ENCODE results near the gene DPM2. TPM values are rescaled to one million over a fixed set of nuclear protein-coding genes. Genes with fewer than 3 reads are reported as not detected.

Gene DPM2
- total RNA-seq, 2 donors from 2014 or later: 18.8 to 26.0 TPM

DNA sequence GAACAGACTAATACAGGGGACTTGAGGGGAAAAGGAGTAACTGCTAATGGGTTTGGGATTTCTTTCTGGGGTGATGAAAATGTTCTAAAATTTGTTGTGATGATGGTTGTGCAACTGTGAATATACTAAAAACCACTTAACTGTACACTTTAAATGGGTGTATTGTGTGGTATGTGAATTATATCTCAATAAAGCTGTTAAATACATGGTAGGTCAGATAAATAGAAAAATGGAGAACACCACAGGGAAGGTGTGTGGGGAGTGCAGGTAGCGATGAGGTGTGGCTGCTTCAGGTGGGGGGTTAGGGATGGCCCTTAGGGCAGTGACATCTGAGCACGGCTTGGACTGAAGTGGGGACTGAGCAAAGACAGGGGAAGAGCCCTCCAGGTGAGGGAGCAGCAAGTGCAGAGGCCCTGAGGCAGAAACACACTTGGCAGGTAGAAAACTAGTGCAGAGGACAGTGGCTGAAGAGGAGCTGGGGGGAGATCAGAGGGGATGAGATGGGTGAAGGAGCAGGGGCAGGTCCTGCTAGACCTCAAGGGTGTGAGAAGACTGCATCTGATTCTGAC, 22.3 kb upstream of the DPM2 start:
- Histone ChIP-seq H3K36me3 (no peaks in the 10 kb centered on the region), H3K4me3 (no peak overlapping the region), H3K27me3 (replicated peaks; ENCODE audit: insufficient read depth) (no peaks in the 10 kb centered on the region), H3K27ac (no peak overlapping the region), H3K9me3 (no peaks in the 10 kb centered on the region), H3K4me1 (ENCODE audit: control insufficient read depth in 1 of 2, low read depth in 2 of 2) (peaks cover 20 to 53% of the 10 kb centered on the region in 2 donors)
- no peak for DNase-seq (ENCODE audit: low spot score)
- TF ChIP-seq, protein P1, sequence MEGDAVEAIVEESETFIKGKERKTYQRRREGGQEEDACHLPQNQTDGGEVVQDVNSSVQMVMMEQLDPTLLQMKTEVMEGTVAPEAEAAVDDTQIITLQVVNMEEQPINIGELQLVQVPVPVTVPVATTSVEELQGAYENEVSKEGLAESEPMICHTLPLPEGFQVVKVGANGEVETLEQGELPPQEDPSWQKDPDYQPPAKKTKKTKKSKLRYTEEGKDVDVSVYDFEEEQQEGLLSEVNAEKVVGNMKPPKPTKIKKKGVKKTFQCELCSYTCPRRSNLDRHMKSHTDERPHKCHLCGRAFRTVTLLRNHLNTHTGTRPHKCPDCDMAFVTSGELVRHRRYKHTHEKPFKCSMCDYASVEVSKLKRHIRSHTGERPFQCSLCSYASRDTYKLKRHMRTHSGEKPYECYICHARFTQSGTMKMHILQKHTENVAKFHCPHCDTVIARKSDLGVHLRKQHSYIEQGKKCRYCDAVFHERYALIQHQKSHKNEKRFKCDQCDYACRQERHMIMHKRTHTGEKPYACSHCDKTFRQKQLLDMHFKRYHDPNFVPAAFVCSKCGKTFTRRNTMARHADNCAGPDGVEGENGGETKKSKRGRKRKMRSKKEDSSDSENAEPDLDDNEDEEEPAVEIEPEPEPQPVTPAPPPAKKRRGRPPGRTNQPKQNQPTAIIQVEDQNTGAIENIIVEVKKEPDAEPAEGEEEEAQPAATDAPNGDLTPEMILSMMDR (IDR thresholded peaks at IDR 0.05): no peak
- no peak for ATAC-seq (ENCODE audit: insufficient number of reproducible peaks, low FRiP score, low read depth)

DNA sequence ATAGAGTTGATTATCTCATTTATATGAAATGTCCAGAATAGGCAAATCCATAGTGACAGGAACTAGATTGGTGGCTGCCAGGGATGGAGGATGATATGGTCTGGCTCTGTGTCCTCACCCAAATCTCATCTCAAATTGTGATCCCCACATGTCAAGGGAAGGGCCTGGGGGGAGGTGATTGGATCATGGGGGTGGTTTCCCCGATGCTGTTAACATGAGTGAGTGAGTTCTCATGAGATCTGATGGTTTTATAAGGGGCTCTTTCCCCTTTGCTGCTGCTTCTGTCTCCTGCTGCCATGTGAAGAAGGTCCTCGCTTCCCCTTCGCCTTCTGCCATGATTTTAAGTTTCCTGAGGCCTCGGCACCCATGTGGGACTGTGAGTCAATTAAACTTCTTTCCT, 21.7 kb upstream of the DPM2 start:
- Histone ChIP-seq H3K4me1 (ENCODE audit: control insufficient read depth in 1 of 2, low read depth in 2 of 2) (peaks cover 21 to 53% of the 10 kb centered on the region in 2 donors), H3K9me3 (no peaks in the 10 kb centered on the region), H3K4me3 (no peak overlapping the region), H3K36me3 (no peaks in the 10 kb centered on the region), H3K27me3 (replicated peaks; ENCODE audit: insufficient read depth) (no peaks in the 10 kb centered on the region), H3K27ac (no peak overlapping the region)
- TF ChIP-seq, protein P1 (IDR thresholded peaks at IDR 0.05): no peak
- DNase-seq (ENCODE audit: low spot score) (no peak), ATAC-seq (ENCODE audit: insufficient number of reproducible peaks, low FRiP score, low read depth) (no peak)

DNA sequence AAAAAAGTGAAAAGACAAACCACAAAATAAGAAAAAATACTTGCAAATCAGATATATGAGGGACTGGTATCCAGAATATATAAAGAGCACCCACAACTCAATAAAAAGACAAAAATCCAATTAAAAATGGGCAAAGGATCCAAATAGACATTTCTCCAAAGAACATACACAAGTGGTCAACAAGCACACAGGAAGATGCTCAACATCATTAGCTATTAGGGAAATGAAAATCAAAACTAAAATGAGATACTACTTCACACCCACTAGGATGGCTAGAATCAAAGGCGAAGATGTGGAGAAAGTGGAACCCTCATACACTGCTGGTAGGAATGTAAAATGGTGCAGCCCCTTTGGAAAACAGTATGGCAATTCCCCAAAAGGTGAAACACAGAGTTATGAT, 21.1 kb upstream of the DPM2 start:
- Histone ChIP-seq H3K36me3 (no peaks in the 10 kb centered on the region), H3K27ac (no peak overlapping the region), H3K9me3 (no peaks in the 10 kb centered on the region), H3K27me3 (replicated peaks; ENCODE audit: insufficient read depth) (no peaks in the 10 kb centered on the region), H3K4me1 (ENCODE audit: control insufficient read depth in 1 of 2, low read depth in 2 of 2) (peaks cover 18 to 49% of the 10 kb centered on the region in 2 donors), H3K4me3 (no peak overlapping the region)
- ATAC-seq (ENCODE audit: insufficient number of reproducible peaks, low FRiP score, low read depth) (no peak), DNase-seq (ENCODE audit: low spot score) (no peak)
- TF ChIP-seq, protein P1 (IDR thresholded peaks at IDR 0.05): no peak

DNA sequence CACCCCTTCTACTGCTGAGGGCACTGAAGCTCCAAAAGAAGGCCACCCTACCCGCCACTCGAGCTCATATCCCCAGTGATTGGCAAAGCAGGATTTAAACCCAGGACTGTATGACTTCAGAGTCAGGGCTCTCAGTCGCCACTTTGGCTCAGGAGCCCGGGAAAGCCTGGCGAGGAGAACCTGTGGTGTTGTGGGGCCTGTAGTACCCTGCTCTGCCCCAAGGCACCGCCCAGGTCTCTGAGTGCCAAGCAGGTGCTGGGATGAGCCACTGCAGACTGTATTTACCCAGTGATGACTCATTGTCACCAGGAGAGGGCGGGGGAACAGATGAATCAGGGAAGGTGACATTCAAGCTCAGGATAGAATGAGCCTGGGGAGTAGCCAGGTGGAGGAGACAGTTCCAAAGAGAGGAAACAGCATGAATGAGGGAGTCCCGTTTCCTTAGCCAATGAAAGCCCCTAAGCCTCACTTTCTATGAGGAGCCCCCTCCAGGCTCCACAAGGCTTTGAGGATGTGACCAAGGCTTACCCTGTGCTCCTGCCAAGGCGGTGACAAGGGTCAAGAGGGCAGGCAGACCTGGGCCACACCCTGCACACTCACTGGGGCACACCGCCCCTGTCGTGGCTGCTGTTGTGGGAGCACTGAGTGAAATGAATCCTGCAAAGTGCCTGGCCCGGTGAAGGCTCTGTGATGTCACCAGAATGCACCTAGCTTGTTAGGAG, 17.8 kb upstream of the DPM2 start:
- no peak overlapping the region for H3K27ac ChIP-seq
- H3K36me3 ChIP-seq: no peaks in the 10 kb centered on the region
- no peaks in the 10 kb centered on the region for H3K9me3 ChIP-seq
- H3K4me3 ChIP-seq: no peak overlapping the region
- H3K4me1 ChIP-seq (ENCODE audit: control insufficient read depth in 1 of 2, low read depth in 2 of 2): peaks cover 7 to 23% of the 10 kb centered on the region in 2 donors
- H3K27me3 ChIP-seq (replicated peaks; ENCODE audit: insufficient read depth): no peaks in the 10 kb centered on the region
- ATAC-seq (ENCODE audit: insufficient number of reproducible peaks, low FRiP score, low read depth) (no peak), DNase-seq (ENCODE audit: low spot score) (no peak)
- TF ChIP-seq, protein P1 (IDR thresholded peaks at IDR 0.05): no peak

DNA sequence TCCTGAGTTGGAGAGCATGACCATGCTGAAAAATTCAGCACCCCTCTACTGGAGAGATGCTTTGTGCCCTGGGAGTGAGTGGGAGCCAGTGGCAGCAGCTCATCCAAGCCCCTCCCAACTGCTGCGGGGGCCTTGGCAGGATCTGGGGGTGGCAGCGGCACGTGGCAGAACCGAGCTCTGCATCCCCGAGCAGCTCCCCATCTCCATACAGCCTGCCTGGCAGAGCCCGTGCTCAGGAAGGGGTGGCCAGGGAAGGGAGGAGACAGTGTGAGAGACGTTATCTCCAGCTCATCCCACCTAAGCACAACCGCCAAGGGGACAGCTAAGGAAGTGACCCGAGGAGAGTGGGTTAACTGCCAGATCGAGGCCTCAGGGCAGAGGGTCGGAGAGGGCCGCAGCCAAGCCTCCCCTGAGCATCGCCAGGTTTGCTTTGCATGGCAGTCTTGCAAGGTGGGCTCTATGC, 17.2 kb upstream of the DPM2 start:
- Histone ChIP-seq H3K27me3 (replicated peaks; ENCODE audit: insufficient read depth) (no peaks in the 10 kb centered on the region), H3K9me3 (no peaks in the 10 kb centered on the region), H3K27ac (no peak overlapping the region), H3K4me3 (no peak overlapping the region), H3K36me3 (no peaks in the 10 kb centered on the region), H3K4me1 (ENCODE audit: control insufficient read depth in 1 of 2, low read depth in 2 of 2) (peaks cover 7 to 17% of the 10 kb centered on the region in 2 donors)
- TF ChIP-seq, protein P1 (IDR thresholded peaks at IDR 0.05): no peak
- DNase-seq (ENCODE audit: low spot score): no peak
- ATAC-seq (ENCODE audit: insufficient number of reproducible peaks, low FRiP score, low read depth): no peak

Measured in thoracic aorta (tissue), 2 donors.